CD14-positive monocyte (primary cell): ENCODE results near the gene GRAMD1A. TPM values are rescaled to one million over a fixed set of nuclear protein-coding genes. Genes with fewer than 3 reads are reported as not detected.

Source experiments
- DNase-seq, 3 donors: peaks; one replicate each; pipeline ENCODE4 v3.0.0-alpha.2; 2011 to 2022
- H2AFZ ChIP-seq: 2 replicates; pipeline ENCODE4 v1.6.0; 2012; ENCODE audit warnings: mild to moderate bottlenecking, low read depth, low read length, inconsistent platforms; ENCODE audit not compliant: insufficient read depth, poor library complexity, severe bottlenecking
- H3K27ac ChIP-seq, 2 donors: 1 replicate in 1 of 2; 2 replicates in 1 of 2; pipeline ENCODE4 v1.5.1; 2012 to 2013; ENCODE audit warnings: low read length in 2 of 2, control low read depth in 1 of 2, inconsistent platforms in 1 of 2, low read depth in 1 of 2, mild to moderate bottlenecking in 1 of 2
- H3K27me3 ChIP-seq, 2 donors: one replicate each; pipeline versions ENCODE4 v1.6.0 to v1.6.1; 2011 to 2013; ENCODE audit warnings: low read length in 2 of 2; ENCODE audit not compliant: control insufficient read depth in 2 of 2, insufficient read depth in 2 of 2
- H3K36me3 ChIP-seq, 2 donors: replicated peaks in 1 of 2; 1 replicate in 1 of 2; 2 replicates in 1 of 2; pipeline versions ENCODE4 v1.5.1 to v1.6.1; 2012 to 2013; ENCODE audit warnings: low read length in 2 of 2, control low read depth in 1 of 2, inconsistent platforms in 1 of 2, mild to moderate bottlenecking in 1 of 2; ENCODE audit not compliant: insufficient read depth in 2 of 2, control insufficient read depth in 1 of 2
- H3K4me1 ChIP-seq, 2 donors: 1 replicate in 1 of 2; 2 replicates in 1 of 2; pipeline versions ENCODE4 v1.5.1 to v1.6.1; 2012 to 2013; ENCODE audit warnings: low read length in 2 of 2, control low read depth in 1 of 2, inconsistent platforms in 1 of 2, mild to moderate bottlenecking in 1 of 2, moderate library complexity in 1 of 2; ENCODE audit not compliant: insufficient read depth in 2 of 2, control insufficient read depth in 1 of 2
- H3K4me2 ChIP-seq: replicated peaks from 2 replicates; pipeline ENCODE3; 2012; ENCODE audit warnings: low read length, moderate library complexity, mild to moderate bottlenecking; ENCODE audit not compliant: poor library complexity, severe bottlenecking; ENCODE audit errors: extremely low read depth
- H3K4me3 ChIP-seq, 3 experiments: fragments of 200-600 bp in 1 of 3; sonication (generic) in 1 of 3; replicated peaks in 1 of 3; 1 replicate in 2 of 3; 2 replicates in 1 of 3; pipeline ENCODE4 v1.5.1; 2011 to 2013; ENCODE audit warnings: low read length in 3 of 3, mild to moderate bottlenecking in 3 of 3, control low read depth in 2 of 3, low read depth in 2 of 3, inconsistent platforms in 1 of 3, moderate library complexity in 1 of 3
- H3K79me2 ChIP-seq: 2 replicates; pipeline ENCODE4 v1.6.0; 2012; ENCODE audit warnings: mild to moderate bottlenecking, control low read depth, inconsistent platforms, low read length, moderate library complexity; ENCODE audit not compliant: insufficient read depth
- H3K9ac ChIP-seq: 2 replicates; pipeline ENCODE4 v1.6.0; 2017; ENCODE audit warnings: low read length, mild to moderate bottlenecking; ENCODE audit not compliant: insufficient read depth, poor library complexity, severe bottlenecking
- H3K9me3 ChIP-seq, 2 donors: replicated peaks in 1 of 2; 1 replicate in 1 of 2; 2 replicates in 1 of 2; pipeline versions ENCODE4 v1.5.1 to v1.6.1; 2012 to 2013; ENCODE audit warnings: low read length in 2 of 2, control low read depth in 1 of 2; ENCODE audit not compliant: control insufficient read depth in 1 of 2, insufficient read depth in 1 of 2
- H4K20me1 ChIP-seq: 2 replicates; pipeline ENCODE4 v1.6.0; 2012; ENCODE audit warnings: mild to moderate bottlenecking, low read length, control low read depth, moderate library complexity; ENCODE audit not compliant: insufficient read depth
- H3K27ac Mint-ChIP-seq, 7 donors: one replicate each; pipeline ENCODE4 v1.8.0; 2020; ENCODE audit warnings: mild to moderate bottlenecking in 7 of 7, mixed read lengths in 7 of 7, moderate library complexity in 6 of 7, inconsistent platforms in 2 of 7
- H3K27me3 Mint-ChIP-seq, 3 donors: one replicate each; pipeline ENCODE4 v1.8.0; 2021 to 2022; ENCODE audit warnings: low read depth in 3 of 3, mild to moderate bottlenecking in 3 of 3, mixed read lengths in 3 of 3, moderate library complexity in 3 of 3, inconsistent platforms in 1 of 3
- H3K36me3 Mint-ChIP-seq, 2 donors: one replicate each; pipeline ENCODE4 v1.8.0; 2020; ENCODE audit warnings: mixed read lengths in 2 of 2, inconsistent platforms in 1 of 2, mild to moderate bottlenecking in 1 of 2
- H3K4me1 Mint-ChIP-seq: one replicate; pipeline ENCODE4 v1.8.0; 2020; ENCODE audit warnings: mild to moderate bottlenecking, mixed read lengths
- H3K4me3 Mint-ChIP-seq, 2 donors: one replicate each; pipeline ENCODE4 v1.8.0; 2020; ENCODE audit warnings: mild to moderate bottlenecking in 2 of 2, mixed read lengths in 2 of 2, moderate library complexity in 1 of 2
- H3K9me3 Mint-ChIP-seq, 7 donors: one replicate each; pipeline ENCODE4 v1.8.0; 2020 to 2022; ENCODE audit warnings: mixed read lengths in 7 of 7, mild to moderate bottlenecking in 6 of 7, moderate library complexity in 6 of 7, inconsistent platforms in 2 of 7
- WGBS: methylation state at CpG from one replicate; pipeline ENCODE4 v1.1.5; 2013; ENCODE audit warnings: missing lambda C conversion rate; ENCODE audit not compliant: insufficient coverage; 5-methylcytosine and 5-hydroxymethylcytosine counted together
- intact Hi-C, 2 donors: fragments of 100-400 bp; cut with micrococcal nuclease; formaldehyde crosslinking; loops; one replicate each; pipeline versions ENCODE4 v1.15.0 to v1.15.1; 2023
- polyA plus RNA-seq, 3 donors: library from polyadenylated mRNA; depleted of rRNA in 1 of 3; unstranded in 2 of 3; stranded (reverse) in 1 of 3; fragments of 300-500 nt in 2 of 3; fragments of >200 nt in 1 of 3; fragmentation: Illumina TruSeq in 2 of 3; gene quantifications; 1 replicate in 2 of 3; 2 replicates in 1 of 3; pipeline ENCODE4 v1.2.3, GENCODE V29; 2012 to 2021
- TF ChIP-seq, protein P1 (sequence below): fragments of 200-600 bp; IDR thresholded peaks from one replicate; pipeline ENCODE4 v1.8.0; 2022; ENCODE audit warnings: antibody characterized with exemption, mild to moderate bottlenecking

GRAMD1A gene
- polyA plus RNA-seq, 3 donors: 9.3 to 73.9 (median 15.1) TPM

DNA sequence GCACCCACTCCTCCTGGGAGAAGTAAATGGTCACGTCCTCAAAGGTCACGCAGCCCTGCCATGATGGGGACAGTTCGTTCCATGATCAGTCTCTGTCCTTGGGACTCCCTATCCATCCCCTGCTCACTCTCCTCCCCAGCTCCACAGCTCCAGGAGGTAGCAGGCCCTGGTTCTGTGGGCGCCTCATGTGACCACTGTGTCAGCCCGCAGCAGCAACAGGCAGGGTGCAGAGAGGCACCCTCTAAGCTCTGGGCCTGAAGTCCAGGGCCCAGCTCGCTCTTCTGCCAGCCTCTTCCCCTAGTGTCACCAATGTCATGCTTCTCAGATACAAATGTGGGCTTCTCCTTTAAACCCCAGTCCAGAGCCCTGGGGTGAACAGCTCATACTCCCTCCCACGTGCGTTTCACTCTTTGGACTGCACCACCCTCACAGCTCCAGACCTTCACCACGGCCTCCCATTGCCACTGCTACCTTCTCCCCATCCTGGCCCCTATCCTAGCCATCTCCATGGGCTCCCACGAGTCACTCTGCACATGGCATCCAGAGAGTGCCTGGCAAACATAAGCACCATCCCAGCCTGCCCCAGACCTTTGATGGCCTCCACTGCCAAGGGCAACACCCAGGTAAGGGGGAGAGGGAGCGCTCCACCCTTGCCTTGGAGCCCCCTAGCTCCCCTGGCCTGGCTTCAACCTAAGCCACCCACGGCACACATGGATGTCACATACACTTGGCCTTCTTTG lies 39.0 kb upstream of the GRAMD1A start:
- Histone ChIP-seq H3K4me3 (no peak overlapping the region), H3K36me3 (peaks cover 26 to 51% of the 10 kb centered on the region in 2 donors), H3K9ac (no peak overlapping the region), H3K79me2 (no peaks in the 10 kb centered on the region), H2AFZ (no peak overlapping the region), H4K20me1 (no peaks in the 10 kb centered on the region), H3K9me3 (peaks cover 53 to 61% of the 10 kb centered on the region in 2 donors), H3K27me3 (no peaks in the 10 kb centered on the region), H3K4me1 (peaks cover 18 to 23% of the 10 kb centered on the region in 2 donors), H3K27ac (no peak overlapping the region), H3K4me2 (no peak overlapping the region)
- DNase-seq: no peak
- H3K9me3 Mint-ChIP-seq: peaks cover 48 to 70% (median 62%) of the 10 kb centered on the region in 7 donors
- TF ChIP-seq, protein P1, sequence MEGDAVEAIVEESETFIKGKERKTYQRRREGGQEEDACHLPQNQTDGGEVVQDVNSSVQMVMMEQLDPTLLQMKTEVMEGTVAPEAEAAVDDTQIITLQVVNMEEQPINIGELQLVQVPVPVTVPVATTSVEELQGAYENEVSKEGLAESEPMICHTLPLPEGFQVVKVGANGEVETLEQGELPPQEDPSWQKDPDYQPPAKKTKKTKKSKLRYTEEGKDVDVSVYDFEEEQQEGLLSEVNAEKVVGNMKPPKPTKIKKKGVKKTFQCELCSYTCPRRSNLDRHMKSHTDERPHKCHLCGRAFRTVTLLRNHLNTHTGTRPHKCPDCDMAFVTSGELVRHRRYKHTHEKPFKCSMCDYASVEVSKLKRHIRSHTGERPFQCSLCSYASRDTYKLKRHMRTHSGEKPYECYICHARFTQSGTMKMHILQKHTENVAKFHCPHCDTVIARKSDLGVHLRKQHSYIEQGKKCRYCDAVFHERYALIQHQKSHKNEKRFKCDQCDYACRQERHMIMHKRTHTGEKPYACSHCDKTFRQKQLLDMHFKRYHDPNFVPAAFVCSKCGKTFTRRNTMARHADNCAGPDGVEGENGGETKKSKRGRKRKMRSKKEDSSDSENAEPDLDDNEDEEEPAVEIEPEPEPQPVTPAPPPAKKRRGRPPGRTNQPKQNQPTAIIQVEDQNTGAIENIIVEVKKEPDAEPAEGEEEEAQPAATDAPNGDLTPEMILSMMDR: no peak
- intact Hi-C loops: no loop called here
- H3K36me3 Mint-ChIP-seq: peaks cover 38% of the 10 kb centered on the region in 2 donors
- WGBS: 97% methylated on average over 9 of the region's 12 CpGs
- H3K27ac Mint-ChIP-seq: no peak overlapping the region
- peaks cover 22% of the 10 kb centered on the region for H3K4me1 Mint-ChIP-seq
- H3K4me3 Mint-ChIP-seq: no peak overlapping the region
- peaks cover 2 to 5% (median 3%) of the 10 kb centered on the region in 3 donors for H3K27me3 Mint-ChIP-seq

DNA sequence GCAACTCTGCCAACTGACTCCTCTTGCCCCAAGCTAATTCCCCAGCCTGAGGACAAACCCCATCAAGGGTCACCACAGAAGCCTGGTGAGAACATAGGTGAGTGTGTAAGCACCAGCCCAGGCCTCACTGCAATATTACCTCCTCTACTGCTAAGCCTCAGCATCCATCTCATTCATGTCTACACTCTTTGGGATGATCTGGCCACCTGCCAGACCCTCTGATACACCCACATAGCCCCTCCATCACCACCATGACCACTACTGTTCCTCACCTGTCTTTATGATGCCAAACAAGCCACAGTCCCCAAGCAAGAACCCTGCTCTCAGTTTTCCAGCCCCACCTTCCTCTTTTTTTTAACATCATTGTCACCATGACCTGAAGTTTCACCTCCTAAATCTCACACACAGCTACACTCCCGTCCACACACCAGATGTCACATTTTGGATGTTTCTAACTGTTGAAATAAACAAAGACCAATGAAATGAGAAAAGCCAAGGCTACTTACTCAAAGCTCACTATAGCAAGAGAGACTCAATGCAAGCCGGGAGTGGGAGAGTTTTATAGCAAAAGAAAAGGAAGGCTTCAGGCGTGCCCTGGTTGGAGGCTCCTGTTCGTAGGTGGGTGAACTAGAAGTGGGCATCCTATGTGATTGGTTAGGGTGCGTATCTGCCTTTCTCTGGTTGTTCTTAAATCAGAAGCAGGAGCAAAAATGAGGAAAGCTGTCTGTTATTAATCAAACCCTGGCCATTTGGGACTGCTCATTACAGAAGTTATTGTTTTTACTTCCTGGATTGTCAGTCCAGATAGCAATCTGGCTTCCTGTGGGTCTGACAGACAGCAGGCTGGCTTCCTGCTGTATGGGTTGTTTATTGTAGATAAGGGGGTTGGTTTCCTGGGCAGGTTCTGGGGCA lies 38.1 kb upstream of the GRAMD1A start:
- Histone ChIP-seq H3K27me3 (no peaks in the 10 kb centered on the region), H3K4me1 (peaks cover 18 to 23% of the 10 kb centered on the region in 2 donors), H3K9ac (no peak overlapping the region), H3K79me2 (no peaks in the 10 kb centered on the region), H2AFZ (no peak overlapping the region), H3K4me3 (peak overlapping the region in 1 of 3 experiments; percentile 95), H3K27ac (no peak overlapping the region), H3K36me3 (peaks cover 26 to 45% of the 10 kb centered on the region in 2 donors), H4K20me1 (no peaks in the 10 kb centered on the region), H3K9me3 (peaks cover 49 to 64% of the 10 kb centered on the region in 2 donors), H3K4me2 (peak overlapping the region; percentile 99)
- Mint-ChIP-seq H3K27me3 (peaks cover 2 to 5% (median 3%) of the 10 kb centered on the region in 3 donors), H3K27ac (peak overlapping the region in 1 of 7 donors; percentile 25), H3K9me3 (peaks cover 46 to 72% (median 62%) of the 10 kb centered on the region in 7 donors), H3K4me3 (peak overlapping the region in 1 of 2 donors; percentile 97), H3K4me1 (peaks cover 22% of the 10 kb centered on the region), H3K36me3 (peaks cover 36 to 38% of the 10 kb centered on the region in 2 donors)
- intact Hi-C loops: no loop called here
- no peak for DNase-seq
- TF ChIP-seq, protein P1: no peak
- 53% methylated on average over 4 of the region's 5 CpGs for WGBS
